ENCODE results near the gene SRCAP. TPM values are rescaled to one million over a fixed set of nuclear protein-coding genes. Genes with fewer than 3 reads are reported as not detected.

Gene SRCAP
- total and polyA plus RNA-seq, 2 of the 8 experiments (the other 6 are each of a cell fraction or from before 2014, with no cell fraction given): 5.5 to 54.3 TPM

DNA sequence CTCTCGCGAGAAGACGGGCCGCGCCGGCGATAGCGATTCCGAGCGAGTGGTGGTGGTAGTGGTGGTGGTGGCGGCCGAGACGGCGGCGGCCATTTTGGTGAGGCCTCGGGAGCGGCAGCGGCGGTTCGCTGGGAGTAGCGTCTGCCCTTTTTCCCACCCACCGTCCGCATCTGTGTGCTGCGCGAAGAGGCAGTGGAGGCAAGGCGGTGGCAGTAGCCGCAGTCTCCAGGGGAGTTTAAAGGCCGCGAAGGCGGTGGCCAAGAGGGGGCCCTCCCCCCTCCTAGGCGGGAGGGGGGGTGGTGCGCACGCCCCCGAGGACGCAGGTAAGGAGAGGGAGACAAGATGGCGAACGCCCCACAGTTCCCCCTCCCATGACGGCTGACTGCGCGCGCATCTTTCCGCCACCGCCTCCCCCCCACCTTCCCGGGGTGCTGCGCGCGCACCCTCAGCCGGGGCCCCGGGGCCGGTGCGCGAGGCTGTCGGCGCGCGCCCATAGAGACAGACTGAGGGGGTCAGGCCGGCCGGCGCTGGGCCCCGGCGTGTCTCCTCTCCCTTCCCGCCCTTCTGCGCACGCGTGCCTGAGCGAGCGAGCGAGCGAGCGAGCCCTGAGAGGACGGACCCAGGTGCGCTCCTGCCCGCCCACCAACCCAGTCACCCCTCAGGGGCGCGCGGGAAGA, 694 bp upstream of the SRCAP start (continued):
- TF ChIP-seq, protein P1, sequence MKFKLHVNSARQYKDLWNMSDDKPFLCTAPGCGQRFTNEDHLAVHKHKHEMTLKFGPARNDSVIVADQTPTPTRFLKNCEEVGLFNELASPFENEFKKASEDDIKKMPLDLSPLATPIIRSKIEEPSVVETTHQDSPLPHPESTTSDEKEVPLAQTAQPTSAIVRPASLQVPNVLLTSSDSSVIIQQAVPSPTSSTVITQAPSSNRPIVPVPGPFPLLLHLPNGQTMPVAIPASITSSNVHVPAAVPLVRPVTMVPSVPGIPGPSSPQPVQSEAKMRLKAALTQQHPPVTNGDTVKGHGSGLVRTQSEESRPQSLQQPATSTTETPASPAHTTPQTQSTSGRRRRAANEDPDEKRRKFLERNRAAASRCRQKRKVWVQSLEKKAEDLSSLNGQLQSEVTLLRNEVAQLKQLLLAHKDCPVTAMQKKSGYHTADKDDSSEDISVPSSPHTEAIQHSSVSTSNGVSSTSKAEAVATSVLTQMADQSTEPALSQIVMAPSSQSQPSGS (IDR thresholded peaks at IDR 0.05; ENCODE audit: low read length): peak; percentile 83; the same call in 1 of the 2 replicates
- TF ChIP-seq TAF1 (IDR thresholded peaks at IDR 0.05; ENCODE audit: low read depth, low read length) (peak; percentile 95; the same call in 1 of the 2 replicates), JUN (IDR thresholded peaks at IDR 0.05; ENCODE audit: low read depth, low read length) (no peak), HDAC6 (IDR thresholded peaks at IDR 0.05; ENCODE audit: low read depth, low read length) (no peak), TBP (IDR thresholded peaks at IDR 0.05; ENCODE audit: low read depth, low read length) (peak; percentile 91), SP4 (IDR thresholded peaks at IDR 0.05; ENCODE audit: low read length) (peak; percentile 72; the same call in 1 of the 2 replicates), CTBP2 (IDR thresholded peaks at IDR 0.05; ENCODE audit: borderline replicate concordance, insufficient read depth, insufficient read length, low read length) (no peak), SP1 (IDR thresholded peaks at IDR 0.05; ENCODE audit: low read depth, low read length) (no peak)
- TF ChIP-seq, protein P2, sequence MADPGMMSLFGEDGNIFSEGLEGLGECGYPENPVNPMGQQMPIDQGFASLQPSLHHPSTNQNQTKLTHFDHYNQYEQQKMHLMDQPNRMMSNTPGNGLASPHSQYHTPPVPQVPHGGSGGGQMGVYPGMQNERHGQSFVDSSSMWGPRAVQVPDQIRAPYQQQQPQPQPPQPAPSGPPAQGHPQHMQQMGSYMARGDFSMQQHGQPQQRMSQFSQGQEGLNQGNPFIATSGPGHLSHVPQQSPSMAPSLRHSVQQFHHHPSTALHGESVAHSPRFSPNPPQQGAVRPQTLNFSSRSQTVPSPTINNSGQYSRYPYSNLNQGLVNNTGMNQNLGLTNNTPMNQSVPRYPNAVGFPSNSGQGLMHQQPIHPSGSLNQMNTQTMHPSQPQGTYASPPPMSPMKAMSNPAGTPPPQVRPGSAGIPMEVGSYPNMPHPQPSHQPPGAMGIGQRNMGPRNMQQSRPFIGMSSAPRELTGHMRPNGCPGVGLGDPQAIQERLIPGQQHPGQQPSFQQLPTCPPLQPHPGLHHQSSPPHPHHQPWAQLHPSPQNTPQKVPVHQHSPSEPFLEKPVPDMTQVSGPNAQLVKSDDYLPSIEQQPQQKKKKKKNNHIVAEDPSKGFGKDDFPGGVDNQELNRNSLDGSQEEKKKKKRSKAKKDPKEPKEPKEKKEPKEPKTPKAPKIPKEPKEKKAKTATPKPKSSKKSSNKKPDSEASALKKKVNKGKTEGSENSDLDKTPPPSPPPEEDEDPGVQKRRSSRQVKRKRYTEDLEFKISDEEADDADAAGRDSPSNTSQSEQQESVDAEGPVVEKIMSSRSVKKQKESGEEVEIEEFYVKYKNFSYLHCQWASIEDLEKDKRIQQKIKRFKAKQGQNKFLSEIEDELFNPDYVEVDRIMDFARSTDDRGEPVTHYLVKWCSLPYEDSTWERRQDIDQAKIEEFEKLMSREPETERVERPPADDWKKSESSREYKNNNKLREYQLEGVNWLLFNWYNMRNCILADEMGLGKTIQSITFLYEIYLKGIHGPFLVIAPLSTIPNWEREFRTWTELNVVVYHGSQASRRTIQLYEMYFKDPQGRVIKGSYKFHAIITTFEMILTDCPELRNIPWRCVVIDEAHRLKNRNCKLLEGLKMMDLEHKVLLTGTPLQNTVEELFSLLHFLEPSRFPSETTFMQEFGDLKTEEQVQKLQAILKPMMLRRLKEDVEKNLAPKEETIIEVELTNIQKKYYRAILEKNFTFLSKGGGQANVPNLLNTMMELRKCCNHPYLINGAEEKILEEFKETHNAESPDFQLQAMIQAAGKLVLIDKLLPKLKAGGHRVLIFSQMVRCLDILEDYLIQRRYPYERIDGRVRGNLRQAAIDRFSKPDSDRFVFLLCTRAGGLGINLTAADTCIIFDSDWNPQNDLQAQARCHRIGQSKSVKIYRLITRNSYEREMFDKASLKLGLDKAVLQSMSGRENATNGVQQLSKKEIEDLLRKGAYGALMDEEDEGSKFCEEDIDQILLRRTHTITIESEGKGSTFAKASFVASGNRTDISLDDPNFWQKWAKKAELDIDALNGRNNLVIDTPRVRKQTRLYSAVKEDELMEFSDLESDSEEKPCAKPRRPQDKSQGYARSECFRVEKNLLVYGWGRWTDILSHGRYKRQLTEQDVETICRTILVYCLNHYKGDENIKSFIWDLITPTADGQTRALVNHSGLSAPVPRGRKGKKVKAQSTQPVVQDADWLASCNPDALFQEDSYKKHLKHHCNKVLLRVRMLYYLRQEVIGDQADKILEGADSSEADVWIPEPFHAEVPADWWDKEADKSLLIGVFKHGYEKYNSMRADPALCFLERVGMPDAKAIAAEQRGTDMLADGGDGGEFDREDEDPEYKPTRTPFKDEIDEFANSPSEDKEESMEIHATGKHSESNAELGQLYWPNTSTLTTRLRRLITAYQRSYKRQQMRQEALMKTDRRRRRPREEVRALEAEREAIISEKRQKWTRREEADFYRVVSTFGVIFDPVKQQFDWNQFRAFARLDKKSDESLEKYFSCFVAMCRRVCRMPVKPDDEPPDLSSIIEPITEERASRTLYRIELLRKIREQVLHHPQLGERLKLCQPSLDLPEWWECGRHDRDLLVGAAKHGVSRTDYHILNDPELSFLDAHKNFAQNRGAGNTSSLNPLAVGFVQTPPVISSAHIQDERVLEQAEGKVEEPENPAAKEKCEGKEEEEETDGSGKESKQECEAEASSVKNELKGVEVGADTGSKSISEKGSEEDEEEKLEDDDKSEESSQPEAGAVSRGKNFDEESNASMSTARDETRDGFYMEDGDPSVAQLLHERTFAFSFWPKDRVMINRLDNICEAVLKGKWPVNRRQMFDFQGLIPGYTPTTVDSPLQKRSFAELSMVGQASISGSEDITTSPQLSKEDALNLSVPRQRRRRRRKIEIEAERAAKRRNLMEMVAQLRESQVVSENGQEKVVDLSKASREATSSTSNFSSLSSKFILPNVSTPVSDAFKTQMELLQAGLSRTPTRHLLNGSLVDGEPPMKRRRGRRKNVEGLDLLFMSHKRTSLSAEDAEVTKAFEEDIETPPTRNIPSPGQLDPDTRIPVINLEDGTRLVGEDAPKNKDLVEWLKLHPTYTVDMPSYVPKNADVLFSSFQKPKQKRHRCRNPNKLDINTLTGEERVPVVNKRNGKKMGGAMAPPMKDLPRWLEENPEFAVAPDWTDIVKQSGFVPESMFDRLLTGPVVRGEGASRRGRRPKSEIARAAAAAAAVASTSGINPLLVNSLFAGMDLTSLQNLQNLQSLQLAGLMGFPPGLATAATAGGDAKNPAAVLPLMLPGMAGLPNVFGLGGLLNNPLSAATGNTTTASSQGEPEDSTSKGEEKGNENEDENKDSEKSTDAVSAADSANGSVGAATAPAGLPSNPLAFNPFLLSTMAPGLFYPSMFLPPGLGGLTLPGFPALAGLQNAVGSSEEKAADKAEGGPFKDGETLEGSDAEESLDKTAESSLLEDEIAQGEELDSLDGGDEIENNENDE (IDR thresholded peaks at IDR 0.05; ENCODE audit: insufficient replicate concordance, low read length): no peak

All from H1 (cell line).